NCI-H2171 treated with DMSO at 0.1 percent for 48 hours (cell line): ENCODE data around the gene VPS50.
A peak's percentile ranks its signal among the peaks of the same experiment; 100 is the strongest.
"Not testable (repeated sequence)": the region's sequence is repeated elsewhere in the genome, so short reads cannot be mapped to it uniquely, and the experiment has no call there.

ENCODE experiments used
- DNase-seq: peaks from one replicate; lab custom pipeline; 2025; lab: John Stamatoyannopoulos, UW

VPS50 gene

GRCh38 chr7:93331706-93332105 is 99.5 kb downstream of the VPS50 start:
- DNase-seq, result no peak

DNA sequence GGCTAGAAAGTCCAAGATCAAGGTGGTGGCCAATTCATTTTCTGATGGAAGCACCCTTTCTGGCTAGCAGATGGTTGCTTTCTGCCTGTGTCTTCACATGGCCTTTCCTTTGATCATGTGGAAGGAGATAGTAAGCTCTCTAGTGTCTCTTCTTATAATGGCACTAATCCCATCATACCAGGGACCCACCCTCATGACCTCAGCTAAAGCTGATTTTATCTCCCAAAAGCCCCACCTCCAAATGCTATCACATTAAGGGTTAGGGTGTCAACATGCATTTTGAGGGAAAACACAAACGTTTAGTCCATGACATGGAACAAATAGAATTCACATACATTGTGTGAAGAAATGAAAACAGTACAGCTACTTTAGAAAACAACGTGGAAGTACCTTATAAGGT is 100.0 kb downstream of the VPS50 start:
- no peak for DNase-seq

DNA sequence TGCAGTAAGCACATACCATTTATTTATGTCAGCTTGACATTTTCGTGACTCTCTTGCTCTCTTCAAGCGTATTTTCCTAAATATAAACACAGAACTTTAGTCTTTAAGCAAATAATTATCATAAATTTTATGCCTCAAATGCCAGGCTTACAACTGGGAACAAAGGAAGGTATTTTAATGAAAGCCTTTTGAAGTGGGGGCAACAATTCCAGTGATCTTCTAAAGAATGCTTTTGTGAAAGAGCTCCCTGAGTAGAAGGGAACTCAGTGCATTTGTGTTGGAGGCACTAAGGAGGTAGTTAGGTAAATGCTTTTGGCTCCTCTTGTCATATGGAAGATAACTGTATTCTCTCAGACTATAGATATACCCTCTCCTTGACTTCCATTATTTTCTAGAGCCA is 104.9 kb downstream of the VPS50 start:
- DNase-seq, result no peak

- not testable (repeated sequence) for DNase-seq
Measured at GRCh38 chr7:93342178-93342577, 110.0 kb downstream of the VPS50 start.

- DNase-seq, result no peak
Measured at GRCh38 chr7:93350338-93350737, 118.2 kb downstream of the VPS50 start.

DNA sequence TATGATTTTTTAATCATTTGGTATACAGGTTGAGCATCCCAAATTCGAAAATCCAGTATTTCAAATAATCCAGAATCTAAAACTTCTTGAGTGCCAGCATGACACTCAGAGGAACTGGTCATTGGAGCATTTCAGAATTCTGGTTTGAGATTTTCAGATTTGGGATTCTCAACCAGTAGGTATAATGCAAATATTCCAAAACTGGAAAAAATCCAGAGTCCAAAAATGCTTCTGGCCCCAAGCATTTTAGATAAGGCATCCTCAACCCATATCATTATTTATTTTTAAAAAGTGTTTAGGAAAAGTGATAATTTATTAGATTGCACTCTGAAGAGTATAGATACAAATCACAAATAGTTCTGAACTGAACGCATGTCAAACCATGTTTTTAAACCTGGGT is 120.7 kb downstream of the VPS50 start:
- DNase-seq, result no peak

GRCh38 chr7:93354815-93355214 is 122.6 kb downstream of the VPS50 start:
- DNase-seq, result no peak

- DNase-seq, result no peak
Measured at GRCh38 chr7:93359520-93360198, 127.5 kb downstream of the VPS50 start.

DNA sequence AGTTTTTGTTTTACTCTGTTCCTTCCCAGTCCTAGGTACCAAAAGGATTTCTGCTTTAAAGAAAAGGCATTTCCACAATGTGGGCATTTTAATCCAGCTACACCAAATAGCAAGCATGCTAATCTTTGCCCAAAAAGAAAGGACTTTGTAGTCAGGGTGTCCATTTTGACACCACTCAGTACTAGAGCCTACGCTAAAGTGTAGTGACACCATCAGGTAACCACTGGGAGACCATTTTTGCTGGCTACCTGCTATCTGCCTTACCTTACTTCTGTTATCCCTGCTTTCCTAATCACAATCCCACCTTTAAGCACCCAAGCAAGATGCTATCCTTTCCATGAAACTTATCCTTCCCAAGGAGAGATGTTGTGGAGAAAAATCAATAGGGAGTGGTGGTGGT is 129.7 kb downstream of the VPS50 start:
- no peak for DNase-seq

GRCh38 chr7:93364806-93365205 is 132.6 kb downstream of the VPS50 start:
- no peak for DNase-seq

DNA sequence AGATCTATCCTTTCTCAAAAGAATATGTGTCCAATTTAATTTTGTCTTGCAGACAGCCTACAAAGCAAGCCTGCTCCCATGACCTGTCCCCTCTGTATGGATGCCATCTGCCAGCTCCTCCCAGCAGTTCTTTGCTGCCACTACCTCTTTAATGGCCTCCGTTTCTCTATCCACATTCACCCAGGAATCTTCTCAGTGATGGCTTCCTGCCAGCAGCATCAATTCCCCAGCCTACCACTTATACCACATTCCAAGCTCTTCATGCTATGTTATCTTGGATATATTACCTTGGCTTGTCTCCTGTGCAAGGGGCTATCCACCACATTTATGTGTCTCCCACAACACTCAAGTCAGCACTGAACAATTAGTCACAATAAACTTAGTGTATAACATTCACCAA is 133.2 kb downstream of the VPS50 start:
- peak; percentile 8 for DNase-seq

DNA sequence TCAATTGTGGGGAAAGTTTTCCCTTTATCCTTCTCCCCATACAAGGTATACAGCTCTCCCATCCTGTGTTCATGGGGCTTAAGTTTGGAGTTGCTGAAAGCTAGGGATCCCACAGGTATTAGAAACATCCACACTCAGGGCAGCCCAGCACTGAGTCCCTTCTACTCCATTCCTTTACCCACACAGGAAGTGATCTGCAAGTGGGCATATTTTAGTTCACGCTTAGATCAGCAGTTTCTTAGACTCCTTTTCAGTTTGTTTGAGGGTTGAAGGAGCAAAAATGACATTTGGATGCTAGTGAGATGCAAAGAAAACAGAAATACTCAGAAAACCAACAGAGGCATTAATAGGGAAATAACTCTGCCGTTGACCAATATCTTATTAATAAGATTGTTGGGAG is 134.7 kb downstream of the VPS50 start:
- DNase-seq, result no peak

DNA sequence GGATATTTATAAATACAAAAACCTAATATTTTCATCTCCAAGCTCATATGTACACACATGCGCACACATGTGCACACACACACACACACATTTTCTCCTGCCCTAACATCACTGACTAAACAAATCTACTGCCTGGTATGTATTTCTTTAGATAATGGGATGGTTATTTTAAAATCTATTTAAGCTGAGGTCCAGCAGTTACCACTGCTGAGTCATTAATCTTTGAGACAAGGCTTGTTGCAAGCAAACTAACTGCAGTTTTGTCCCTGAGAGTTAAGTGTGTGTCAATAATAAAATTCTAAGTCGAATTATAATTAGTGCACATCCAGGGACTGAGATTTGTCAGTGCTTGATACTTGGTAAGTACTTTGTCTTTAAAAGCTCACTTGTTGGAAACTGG is 135.1 kb downstream of the VPS50 start:
- DNase-seq, result no peak

DNA sequence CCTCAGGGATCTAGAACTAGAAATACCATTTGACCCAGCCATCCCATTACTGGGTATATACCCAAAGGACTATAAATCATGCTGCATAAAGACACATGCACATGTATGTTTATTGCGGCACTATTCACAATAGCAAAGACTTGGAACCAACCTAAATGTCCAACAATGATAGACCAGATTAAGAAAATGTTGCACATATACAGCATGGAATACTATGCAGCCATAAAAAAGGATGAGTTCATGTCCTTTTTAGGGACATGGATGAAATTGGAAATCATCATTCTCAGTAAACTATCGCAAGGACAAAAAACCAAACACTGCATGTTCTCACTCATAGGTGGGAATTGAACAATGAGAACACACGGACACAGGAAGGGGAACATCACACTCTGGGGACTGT is 138.8 kb downstream of the VPS50 start:
- not testable (repeated sequence) for DNase-seq

DNA sequence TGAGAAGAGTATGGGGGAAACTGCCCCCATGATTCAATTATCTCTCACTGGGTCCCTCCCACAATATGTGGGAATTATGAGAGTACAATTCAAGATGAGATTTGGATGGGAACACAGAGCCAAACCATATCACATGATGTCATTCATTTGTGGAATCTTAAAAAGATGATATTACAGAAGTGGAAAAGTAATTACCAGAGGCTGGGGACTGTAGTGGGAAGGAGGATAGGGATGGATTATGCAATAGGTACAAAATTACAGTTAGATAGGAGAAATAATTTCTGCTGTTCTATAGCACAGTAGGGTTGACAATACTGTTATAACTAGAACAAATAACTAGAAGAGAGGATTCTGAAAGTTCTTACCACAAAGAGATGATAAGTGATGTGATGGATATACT is 141.4 kb downstream of the VPS50 start:
- no peak for DNase-seq

DNA sequence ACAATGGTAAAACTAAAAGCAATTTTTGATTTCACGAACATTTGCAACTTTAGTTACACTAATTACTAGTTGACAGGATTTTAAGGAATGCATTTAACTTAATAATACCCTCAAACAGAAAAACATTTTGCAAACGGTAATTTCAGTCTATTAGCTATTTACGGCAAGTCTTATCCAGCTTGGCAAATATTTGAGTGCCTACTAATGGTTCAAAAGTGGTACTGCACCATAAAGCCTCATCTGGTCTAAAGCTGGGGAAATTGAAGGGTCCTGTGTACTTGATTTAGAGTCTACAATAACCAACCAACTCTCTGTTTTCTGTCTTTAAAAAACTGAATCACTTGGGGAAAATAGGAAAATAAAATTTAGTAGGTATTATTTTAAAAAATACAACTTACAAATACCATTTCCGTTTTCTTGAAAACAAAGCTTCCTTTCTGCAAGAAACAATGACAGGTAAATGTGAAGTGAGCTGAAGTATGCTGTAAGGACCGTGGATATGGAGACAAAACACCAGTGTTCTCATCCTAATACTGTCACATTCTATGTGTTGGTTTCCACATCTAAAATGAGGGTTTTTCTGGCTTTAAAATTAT is 142.3 kb downstream of the VPS50 start:
- peak; percentile 19 for DNase-seq

GRCh38 chr7:93375603-93376002 is 143.4 kb downstream of the VPS50 start:
- DNase-seq, result no peak

DNA sequence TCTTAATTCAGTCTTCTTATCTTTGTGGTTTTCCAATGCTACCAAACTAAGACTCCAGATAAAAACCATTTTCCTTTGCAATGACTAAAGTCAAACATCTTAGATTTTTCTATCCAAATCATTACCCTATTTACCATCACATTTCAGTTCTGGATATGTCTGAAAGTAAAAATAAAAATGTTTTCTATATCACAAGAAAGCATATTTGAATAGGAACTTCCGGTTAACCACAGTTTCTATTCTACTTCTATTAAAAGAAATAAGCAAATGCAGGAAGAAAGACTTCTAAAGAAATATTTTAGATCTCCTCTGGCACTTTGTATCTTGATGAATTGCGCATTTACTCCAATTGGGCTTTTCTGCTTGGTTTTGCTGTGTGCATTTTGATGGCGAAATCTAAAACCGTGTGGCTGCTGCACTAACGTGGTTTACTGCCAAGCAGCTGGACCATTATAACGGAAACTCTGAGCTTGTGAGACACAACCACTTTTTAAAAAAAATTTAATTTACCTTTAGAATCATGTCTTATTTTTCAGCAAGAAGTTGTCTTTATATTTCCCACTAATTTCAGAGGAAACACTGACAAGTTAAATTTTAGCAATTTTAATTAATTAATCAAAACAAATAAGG is 146.1 kb downstream of the VPS50 start:
- no peak for DNase-seq

- no peak for DNase-seq
Measured at GRCh38 chr7:93382362-93382761, 150.2 kb downstream of the VPS50 start.

GRCh38 chr7:93390660-93391059 is 158.5 kb downstream of the VPS50 start:
- no peak for DNase-seq

- no peak for DNase-seq
Measured at GRCh38 chr7:93392984-93393383, 160.8 kb downstream of the VPS50 start.

- DNase-seq, result no peak
Measured at GRCh38 chr7:93399642-93400041, 167.5 kb downstream of the VPS50 start.

GRCh38 chr7:93402944-93403343 is 170.8 kb downstream of the VPS50 start:
- no peak for DNase-seq

DNA sequence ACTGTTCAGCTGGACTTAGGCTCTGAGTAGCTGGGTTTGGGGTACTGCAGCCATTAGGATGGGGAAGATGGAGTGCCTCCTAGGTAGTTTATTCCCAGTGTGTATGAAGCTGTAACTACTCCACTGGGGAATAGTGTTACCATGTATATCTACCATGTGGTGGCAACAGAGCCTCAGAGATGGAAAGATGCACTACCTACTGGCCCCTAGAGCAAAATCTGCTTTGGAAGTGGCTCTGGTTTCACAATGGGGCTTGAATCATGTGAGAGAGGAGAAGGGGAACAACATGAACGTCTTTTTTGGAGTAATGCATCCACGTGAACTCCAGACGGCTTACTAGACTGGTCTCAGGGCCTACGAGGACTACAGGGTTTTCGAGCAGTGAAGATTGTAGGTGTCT is 175.1 kb downstream of the VPS50 start:
- DNase-seq, result no peak
